Stimulated activated CD8-positive, alpha-beta memory T cell treated with anti-CD3 and anti-CD28 coated beads, Interleukin-4, amount 100 ng/mL, for 24 hours (primary cell): ENCODE measurements around the gene NRROS.
A peak's percentile ranks its signal among the peaks of the same experiment; 100 is the strongest.

ENCODE experiments used
- DNase-seq: peaks from one replicate; pipeline ENCODE4 v3.0.0-alpha.2; 2020; ENCODE audit warnings: low read depth

Gene NRROS

DNA sequence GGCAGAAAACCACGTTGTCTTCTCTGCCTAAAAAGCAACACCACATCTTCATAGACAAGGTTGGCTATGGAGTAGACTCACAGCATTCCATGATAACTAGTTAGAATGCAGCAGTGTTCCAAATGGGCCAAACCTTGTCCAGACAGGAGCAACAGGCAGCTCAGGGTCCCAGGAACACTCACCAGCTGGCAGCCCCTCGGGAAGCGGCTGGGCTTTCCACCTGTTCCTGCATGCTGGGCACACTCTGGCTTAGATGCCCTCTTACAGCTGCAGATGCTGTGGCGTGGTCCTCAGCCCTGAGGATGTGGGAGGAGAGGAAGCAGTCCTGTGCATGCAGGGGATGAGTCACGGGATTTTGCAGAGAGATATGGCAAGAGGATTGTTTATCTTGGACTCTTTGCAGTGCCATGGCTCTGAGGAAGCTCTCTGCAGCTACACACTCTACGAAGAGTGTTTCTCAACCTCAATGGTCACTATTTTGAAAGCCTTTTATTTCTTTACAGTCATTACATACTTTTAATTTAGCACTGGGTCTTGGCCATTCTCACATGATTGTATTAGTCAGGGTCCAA, 11.3 kb downstream of the NRROS start:
- no peak for DNase-seq

GRCh38 chr3:196651819-196652218, 12.3 kb downstream of the NRROS start:
- no peak for DNase-seq

- no peak for DNase-seq
Measured at GRCh38 chr3:196652961-196653795, 13.7 kb downstream of the NRROS start.

DNA sequence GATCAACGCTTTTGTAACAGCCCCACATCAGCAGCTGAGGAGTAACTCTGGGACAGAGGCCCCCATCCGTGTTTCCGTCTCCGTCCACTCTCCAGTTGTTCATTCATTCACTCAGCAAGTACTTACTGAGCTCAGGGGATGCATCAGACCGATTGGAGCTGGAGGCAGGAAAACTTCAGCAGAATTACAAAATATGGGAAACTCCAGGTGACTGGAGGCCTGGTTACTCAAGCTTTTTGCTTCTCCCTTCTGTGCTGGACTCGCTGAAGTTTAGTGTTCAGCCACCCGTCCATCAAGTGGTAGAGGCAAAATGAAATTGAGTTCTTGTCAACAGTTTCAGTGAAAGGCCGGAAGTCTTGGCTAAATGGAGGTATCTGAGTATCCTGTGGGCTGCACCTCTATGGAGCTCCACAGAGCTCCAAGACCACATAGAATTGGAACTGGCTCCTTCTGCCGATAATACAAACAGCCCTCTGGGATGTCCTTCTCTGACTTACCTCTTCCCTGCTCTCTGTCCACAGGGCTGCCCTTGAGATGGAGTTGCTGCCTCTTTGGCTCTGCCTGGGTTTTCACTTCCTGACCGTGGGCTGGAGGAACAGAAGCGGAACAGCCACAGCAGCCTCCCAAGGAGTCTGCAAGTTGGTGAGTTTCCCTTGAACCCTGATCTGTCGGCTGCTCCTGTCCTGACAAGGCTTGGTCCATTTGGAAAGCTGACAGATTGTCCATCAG, 14.7 kb downstream of the NRROS start:
- no peak for DNase-seq

DNA sequence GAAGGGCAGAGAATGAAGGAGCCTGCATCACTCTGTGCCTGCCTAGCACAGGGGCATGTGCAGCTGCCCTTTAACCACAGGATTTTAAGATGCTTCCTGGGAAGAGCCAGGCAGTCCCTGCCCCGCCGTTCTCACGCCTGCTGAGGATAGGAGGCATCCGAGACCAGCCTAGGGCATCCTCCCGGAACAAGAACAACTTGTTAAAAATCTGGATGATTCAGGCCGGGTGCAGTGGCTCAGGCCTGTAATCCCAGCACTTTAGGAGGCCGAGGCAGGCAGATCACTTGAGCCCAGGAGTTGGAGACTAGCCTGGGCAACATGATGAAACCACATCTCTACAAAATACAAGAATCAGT, 15.2 kb downstream of the NRROS start:
- DNase-seq, result no peak

DNA sequence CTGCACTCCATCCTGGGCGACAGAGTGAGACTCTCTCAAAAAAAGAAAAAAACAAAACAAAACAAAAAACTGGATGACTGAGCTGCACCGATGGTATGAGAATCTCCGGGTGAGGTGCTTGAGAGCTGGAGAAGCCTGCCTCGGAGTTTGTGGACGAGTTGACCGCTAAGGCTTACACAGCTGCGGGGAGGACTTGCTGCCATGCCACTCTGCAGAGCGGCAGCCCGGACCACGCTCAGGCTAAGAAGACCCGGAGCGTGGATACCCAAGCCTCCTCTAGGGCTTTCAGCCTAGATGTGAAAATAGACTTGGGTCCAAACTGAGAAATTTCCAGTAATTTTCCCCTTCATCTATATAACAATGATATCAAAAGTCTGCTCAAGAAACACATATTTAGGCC, 16.0 kb downstream of the NRROS start:
- no peak for DNase-seq

DNA sequence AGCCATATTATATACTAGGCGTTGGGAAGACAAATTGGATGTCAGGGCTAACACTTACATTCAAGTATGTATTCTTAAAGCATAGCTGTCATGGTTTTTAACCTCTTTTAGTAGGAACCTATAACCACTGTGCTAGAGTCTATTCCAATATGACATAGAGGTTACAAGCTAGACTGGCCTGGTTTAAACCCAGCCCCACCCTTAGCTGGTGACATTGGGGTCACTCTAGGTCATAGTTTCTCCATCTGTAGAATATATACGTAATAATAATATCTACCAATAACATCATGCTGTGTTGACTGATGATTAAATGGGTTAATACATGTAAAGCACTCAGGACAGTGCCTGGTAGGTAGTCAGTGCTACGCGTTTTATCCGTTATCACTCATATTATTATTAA, 16.7 kb downstream of the NRROS start:
- DNase-seq, result no peak

GRCh38 chr3:196659901-196660351, 20.4 kb downstream of the NRROS start:
- DNase-seq, result no peak

GRCh38 chr3:196660381-196661166, 21.1 kb downstream of the NRROS start:
- no peak for DNase-seq

GRCh38 chr3:196661400-196661799, 21.9 kb downstream of the NRROS start:
- DNase-seq, result no peak

GRCh38 chr3:196662033-196662432, 22.5 kb downstream of the NRROS start:
- no peak for DNase-seq

DNA sequence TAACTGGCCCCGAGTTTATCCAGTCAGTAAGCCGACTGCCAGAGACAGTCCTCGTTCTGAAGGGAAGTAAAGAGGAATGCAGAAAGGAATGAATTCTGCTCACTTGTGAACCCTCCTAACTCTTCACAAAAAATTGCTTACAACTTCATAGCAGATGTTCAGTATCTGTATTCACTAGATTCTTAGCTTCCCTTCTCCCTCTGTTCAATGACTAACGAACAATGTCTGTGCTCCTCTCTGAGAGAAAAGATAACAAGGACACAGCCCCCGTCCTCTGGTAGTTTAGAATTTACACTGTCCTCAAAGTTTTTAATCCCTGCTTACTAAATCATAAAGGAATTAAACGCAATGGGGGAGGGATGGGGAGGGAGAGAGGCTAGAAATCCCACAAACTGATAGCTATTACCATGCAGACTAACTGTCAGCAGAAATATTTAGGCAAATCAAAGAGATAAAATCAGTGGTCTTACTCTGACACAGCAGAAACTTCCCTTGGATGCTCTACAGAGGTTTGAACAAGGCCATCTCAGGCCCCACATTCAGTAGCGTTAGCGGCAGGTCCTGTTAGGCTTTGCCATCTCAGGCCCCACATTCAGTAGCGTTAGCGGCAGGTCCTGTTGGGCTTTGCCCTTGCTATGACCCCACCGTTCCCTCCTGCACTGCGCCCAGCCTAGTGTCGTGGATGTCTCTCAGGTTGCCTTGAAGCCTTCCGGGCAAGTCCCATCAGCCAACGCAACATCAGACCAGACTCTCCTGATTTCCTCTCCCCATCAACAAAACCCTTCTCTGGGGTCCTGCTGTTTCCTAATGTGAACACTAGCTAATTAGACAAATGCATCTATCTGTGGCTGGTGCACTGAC, 23.4 kb downstream of the NRROS start:
- no peak for DNase-seq

- DNase-seq, result no peak
Measured at GRCh38 chr3:196666001-196666867, 26.7 kb downstream of the NRROS start.

- no peak for DNase-seq
Measured at GRCh38 chr3:196667056-196667825, 27.7 kb downstream of the NRROS start.

- no peak for DNase-seq
Measured at GRCh38 chr3:196670339-196670738, 30.8 kb downstream of the NRROS start.

DNA sequence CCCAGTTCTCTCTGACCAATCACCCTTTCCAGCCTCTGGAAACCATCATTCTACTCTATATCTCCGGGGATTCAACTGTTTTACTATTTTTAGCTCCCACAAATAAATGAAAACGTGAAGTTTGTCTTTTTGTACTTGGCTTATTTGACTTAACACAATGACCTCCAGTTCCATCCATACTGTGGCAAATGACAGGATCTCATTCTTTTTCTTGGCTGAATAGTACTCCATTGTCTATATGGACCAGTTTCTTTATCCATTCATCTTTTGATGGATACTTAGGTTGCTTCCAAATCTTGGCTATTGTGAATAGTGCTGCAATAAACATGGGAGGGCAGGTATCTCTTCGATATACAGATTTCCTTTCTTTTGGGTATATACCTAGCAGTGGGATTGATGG, 34.1 kb downstream of the NRROS start:
- no peak for DNase-seq

DNA sequence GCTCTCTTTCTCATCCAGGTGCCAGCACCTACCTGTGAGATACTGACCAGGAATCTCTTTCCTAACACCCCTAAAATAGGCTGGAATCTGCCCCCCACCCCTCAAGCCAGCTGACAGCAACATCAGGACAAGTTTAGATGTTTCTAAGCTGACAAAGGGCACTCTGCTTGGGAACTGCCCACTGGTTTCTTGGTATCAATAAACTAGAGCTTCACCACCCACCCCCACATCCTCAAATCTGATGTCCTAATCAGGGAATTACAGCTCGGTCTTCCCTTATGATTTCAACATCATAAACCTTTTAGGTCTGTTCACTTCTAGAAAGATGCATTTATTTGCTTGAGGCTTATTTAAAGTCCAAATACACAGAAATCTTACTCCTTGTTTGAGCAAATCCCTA, 37.9 kb downstream of the NRROS start:
- DNase-seq, result no peak

DNA sequence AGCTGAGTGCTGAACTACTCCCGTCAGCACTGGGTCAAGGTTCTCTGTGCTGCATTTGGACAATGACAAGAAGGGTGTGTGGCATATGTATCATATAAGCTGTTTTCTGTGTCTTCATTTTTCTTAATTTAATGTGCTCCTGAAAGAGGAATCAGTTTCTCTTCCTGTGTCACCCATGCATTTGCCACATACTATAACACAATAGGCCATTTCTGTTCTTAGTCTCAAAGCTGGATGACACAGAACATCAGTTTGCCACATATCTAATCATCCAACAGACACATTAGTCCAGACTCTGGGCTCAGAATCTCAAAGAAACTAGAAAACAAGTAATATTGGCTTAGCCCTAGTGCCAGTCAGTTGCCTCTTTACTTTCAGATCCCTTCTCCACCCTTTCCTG, 38.4 kb downstream of the NRROS start:
- DNase-seq, result no peak

GRCh38 chr3:196684548-196685407, 45.3 kb downstream of the NRROS start:
- peak; percentile 36 for DNase-seq
